WTC11 (cell line): ENCODE results near the gene BCAS1. TPM values are rescaled to one million over a fixed set of nuclear protein-coding genes. Genes with fewer than 3 reads are reported as not detected.

ENCODE experiments used
- ATAC-seq: fragments of 200-7000 bp; cut with Tn5 transposase; 2 replicates; pipeline ENCODE4 v1.10.0; 2021; ENCODE audit warnings: mild to moderate bottlenecking, moderate library complexity
- CTCF ChIA-PET: fragments of 300-600 bp; sonication (Branson Sonifier 250); formaldehyde crosslinking; loops from one replicate; lab custom pipeline; 2021; ENCODE audit warnings: antibody characterized with exemption; lab: Charles Lee
- POLR2A ChIA-PET: fragments of 350-600 bp; sonication (Branson Sonifier 250); formaldehyde crosslinking; loops from one replicate; lab custom pipeline; 2021; ENCODE audit warnings: antibody characterized with exemption; lab: Charles Lee
- DNase-seq: peaks from one replicate; pipeline ENCODE4 v3.0.0; 2021; ENCODE audit warnings: low spot score
- H3K27ac Mint-ChIP-seq: 2 replicates; pipeline ENCODE4 v1.8.0; 2021; ENCODE audit warnings: mixed read lengths
- H3K27me3 Mint-ChIP-seq: 2 replicates; pipeline ENCODE4 v1.8.0; 2021; ENCODE audit warnings: low read depth, mild to moderate bottlenecking, moderate library complexity, mixed read lengths
- H3K36me3 Mint-ChIP-seq: 2 replicates; pipeline ENCODE4 v1.8.0; 2021; ENCODE audit warnings: mixed read lengths
- H3K4me1 Mint-ChIP-seq: 2 replicates; pipeline ENCODE4 v1.8.0; 2022; ENCODE audit warnings: mixed read lengths
- H3K4me3 Mint-ChIP-seq: 2 replicates; pipeline ENCODE4 v1.8.0; 2021; ENCODE audit warnings: mild to moderate bottlenecking, moderate library complexity, mixed read lengths
- H3K9me3 Mint-ChIP-seq: 2 replicates; pipeline ENCODE4 v1.8.0; 2021; ENCODE audit warnings: mixed read lengths
- E2F4 ChIP-seq: sonication (generic); formaldehyde crosslinking; IDR thresholded peaks from 2 replicates; pipeline ENCODE4 v1.8.1; 2022; ENCODE audit warnings: low read depth, mild to moderate bottlenecking, moderate library complexity, missing genetic modification reagents, borderline replicate concordance
- E2F5 ChIP-seq: sonication (generic); formaldehyde crosslinking; IDR thresholded peaks from 2 replicates; pipeline ENCODE4 v1.8.1; 2022; ENCODE audit warnings: mild to moderate bottlenecking, moderate library complexity, missing genetic modification reagents
- EMX1 ChIP-seq: fragments of 250-450 bp; sonication (Bioruptor Pico); IDR thresholded peaks from 2 replicates; pipeline ENCODE4 v1.8.0; 2021; ENCODE audit warnings: mild to moderate bottlenecking
- FOXK1 ChIP-seq: sonication (generic); formaldehyde crosslinking; IDR thresholded peaks from 2 replicates; pipeline ENCODE4 v1.8.0; 2022; ENCODE audit warnings: mild to moderate bottlenecking, moderate library complexity, missing genetic modification reagents
- KAT7 ChIP-seq: sonication (generic); formaldehyde crosslinking; IDR thresholded peaks from 2 replicates; pipeline ENCODE4 v1.8.1; 2023; ENCODE audit warnings: missing genetic modification reagents, mild to moderate bottlenecking, borderline replicate concordance
- NFATC4 ChIP-seq: fragments of 250-450 bp; sonication (Bioruptor Pico); IDR thresholded peaks from 2 replicates; pipeline ENCODE4 v1.9.0; 2021; ENCODE audit warnings: mild to moderate bottlenecking
- NR3C1 ChIP-seq: sonication (generic); formaldehyde crosslinking; conservative IDR thresholded peaks from 2 replicates; pipeline ENCODE4 v1.8.1; 2023; ENCODE audit warnings: low read depth, mild to moderate bottlenecking, missing genetic modification reagents
- OVOL2 ChIP-seq: fragments of 250-450 bp; sonication (Bioruptor Pico); IDR thresholded peaks from 2 replicates; pipeline ENCODE4 v1.9.0; 2021; ENCODE audit warnings: mild to moderate bottlenecking, borderline replicate concordance
- PRRX2 ChIP-seq: fragments of 250-450 bp; sonication (Bioruptor Pico); IDR thresholded peaks from 2 replicates; pipeline ENCODE4 v1.8.0; 2021; ENCODE audit warnings: mild to moderate bottlenecking
- SP1 ChIP-seq: sonication (generic); formaldehyde crosslinking; conservative IDR thresholded peaks from 2 replicates; pipeline ENCODE4 v1.8.1; 2022; ENCODE audit warnings: missing genetic modification reagents
- ZBTB21 ChIP-seq: sonication (generic); formaldehyde crosslinking; IDR thresholded peaks from 2 replicates; pipeline ENCODE4 v1.8.1; 2023; ENCODE audit warnings: mild to moderate bottlenecking, missing genetic modification reagents, borderline replicate concordance
- ZNF232 ChIP-seq: sonication (generic); formaldehyde crosslinking; IDR thresholded peaks from 2 replicates; pipeline ENCODE4 v1.8.0; 2022; ENCODE audit warnings: mild to moderate bottlenecking, missing genetic modification reagents
- ZSCAN18 ChIP-seq: fragments of 250-450 bp; sonication (Bioruptor Pico); IDR thresholded peaks from 2 replicates; pipeline ENCODE4 v2.1.2; 2022; ENCODE audit warnings: mild to moderate bottlenecking, moderate library complexity
- total RNA-seq: library from RNA; stranded (reverse); gene quantifications from 3 replicates; pipeline ENCODE4 v1.2.3, GENCODE V29; 2021
- TF ChIP-seq, protein P1 (sequence below): sonication (generic); formaldehyde crosslinking; IDR thresholded peaks from 2 replicates; pipeline ENCODE4 v1.8.0; 2023; ENCODE audit warnings: missing genetic modification reagents, mild to moderate bottlenecking, borderline replicate concordance
- TF ChIP-seq, protein P2 (sequence below): sonication (generic); formaldehyde crosslinking; IDR thresholded peaks from 2 replicates; pipeline ENCODE4 v1.8.0; 2022; ENCODE audit warnings: missing genetic modification reagents

BCAS1 gene
- total RNA-seq, 1 experiment from 2014 or later, result 0.11 TPM

GRCh38 chr20:54028276-54029011 lies 42.0 kb downstream of the BCAS1 start:
- TF ChIP-seq, protein P1, sequence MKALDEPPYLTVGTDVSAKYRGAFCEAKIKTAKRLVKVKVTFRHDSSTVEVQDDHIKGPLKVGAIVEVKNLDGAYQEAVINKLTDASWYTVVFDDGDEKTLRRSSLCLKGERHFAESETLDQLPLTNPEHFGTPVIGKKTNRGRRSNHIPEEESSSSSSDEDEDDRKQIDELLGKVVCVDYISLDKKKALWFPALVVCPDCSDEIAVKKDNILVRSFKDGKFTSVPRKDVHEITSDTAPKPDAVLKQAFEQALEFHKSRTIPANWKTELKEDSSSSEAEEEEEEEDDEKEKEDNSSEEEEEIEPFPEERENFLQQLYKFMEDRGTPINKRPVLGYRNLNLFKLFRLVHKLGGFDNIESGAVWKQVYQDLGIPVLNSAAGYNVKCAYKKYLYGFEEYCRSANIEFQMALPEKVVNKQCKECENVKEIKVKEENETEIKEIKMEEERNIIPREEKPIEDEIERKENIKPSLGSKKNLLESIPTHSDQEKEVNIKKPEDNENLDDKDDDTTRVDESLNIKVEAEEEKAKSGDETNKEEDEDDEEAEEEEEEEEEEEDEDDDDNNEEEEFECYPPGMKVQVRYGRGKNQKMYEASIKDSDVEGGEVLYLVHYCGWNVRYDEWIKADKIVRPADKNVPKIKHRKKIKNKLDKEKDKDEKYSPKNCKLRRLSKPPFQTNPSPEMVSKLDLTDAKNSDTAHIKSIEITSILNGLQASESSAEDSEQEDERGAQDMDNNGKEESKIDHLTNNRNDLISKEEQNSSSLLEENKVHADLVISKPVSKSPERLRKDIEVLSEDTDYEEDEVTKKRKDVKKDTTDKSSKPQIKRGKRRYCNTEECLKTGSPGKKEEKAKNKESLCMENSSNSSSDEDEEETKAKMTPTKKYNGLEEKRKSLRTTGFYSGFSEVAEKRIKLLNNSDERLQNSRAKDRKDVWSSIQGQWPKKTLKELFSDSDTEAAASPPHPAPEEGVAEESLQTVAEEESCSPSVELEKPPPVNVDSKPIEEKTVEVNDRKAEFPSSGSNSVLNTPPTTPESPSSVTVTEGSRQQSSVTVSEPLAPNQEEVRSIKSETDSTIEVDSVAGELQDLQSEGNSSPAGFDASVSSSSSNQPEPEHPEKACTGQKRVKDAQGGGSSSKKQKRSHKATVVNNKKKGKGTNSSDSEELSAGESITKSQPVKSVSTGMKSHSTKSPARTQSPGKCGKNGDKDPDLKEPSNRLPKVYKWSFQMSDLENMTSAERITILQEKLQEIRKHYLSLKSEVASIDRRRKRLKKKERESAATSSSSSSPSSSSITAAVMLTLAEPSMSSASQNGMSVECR, result no peak
- TF ChIP-seq OVOL2 (CRISPR knock-in tag) (no peak), NFATC4 (no peak), SP1 (CRISPR knock-in tag) (no peak), ZNF232 (no peak), E2F5 (CRISPR knock-in tag) (no peak), FOXK1 (CRISPR knock-in tag) (no peak), NR3C1 (no peak), ZSCAN18 (CRISPR knock-in tag) (no peak), E2F4 (CRISPR knock-in tag) (no peak), PRRX2 (no peak), ZBTB21 (CRISPR knock-in tag) (no peak), EMX1 (CRISPR knock-in tag) (no peak), KAT7 (CRISPR knock-in tag) (no peak)
- TF ChIP-seq, protein P2, sequence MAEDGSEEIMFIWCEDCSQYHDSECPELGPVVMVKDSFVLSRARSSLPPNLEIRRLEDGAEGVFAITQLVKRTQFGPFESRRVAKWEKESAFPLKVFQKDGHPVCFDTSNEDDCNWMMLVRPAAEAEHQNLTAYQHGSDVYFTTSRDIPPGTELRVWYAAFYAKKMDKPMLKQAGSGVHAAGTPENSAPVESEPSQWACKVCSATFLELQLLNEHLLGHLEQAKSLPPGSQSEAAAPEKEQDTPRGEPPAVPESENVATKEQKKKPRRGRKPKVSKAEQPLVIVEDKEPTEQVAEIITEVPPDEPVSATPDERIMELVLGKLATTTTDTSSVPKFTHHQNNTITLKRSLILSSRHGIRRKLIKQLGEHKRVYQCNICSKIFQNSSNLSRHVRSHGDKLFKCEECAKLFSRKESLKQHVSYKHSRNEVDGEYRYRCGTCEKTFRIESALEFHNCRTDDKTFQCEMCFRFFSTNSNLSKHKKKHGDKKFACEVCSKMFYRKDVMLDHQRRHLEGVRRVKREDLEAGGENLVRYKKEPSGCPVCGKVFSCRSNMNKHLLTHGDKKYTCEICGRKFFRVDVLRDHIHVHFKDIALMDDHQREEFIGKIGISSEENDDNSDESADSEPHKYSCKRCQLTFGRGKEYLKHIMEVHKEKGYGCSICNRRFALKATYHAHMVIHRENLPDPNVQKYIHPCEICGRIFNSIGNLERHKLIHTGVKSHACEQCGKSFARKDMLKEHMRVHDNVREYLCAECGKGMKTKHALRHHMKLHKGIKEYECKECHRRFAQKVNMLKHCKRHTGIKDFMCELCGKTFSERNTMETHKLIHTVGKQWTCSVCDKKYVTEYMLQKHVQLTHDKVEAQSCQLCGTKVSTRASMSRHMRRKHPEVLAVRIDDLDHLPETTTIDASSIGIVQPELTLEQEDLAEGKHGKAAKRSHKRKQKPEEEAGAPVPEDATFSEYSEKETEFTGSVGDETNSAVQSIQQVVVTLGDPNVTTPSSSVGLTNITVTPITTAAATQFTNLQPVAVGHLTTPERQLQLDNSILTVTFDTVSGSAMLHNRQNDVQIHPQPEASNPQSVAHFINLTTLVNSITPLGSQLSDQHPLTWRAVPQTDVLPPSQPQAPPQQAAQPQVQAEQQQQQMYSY (CRISPR knock-in tag), result no peak
- Mint-ChIP-seq H3K27me3 (no peaks in the 10 kb centered on the region), H3K4me3 (no peak overlapping the region), H3K27ac (no peak overlapping the region), H3K4me1 (peaks cover 12% of the 10 kb centered on the region), H3K36me3 (no peaks in the 10 kb centered on the region), H3K9me3 (peaks cover 7% of the 10 kb centered on the region; the same call in 1 of the 2 replicates)
- ChIA-PET POLR2A (no interaction called here), CTCF (interaction anchor here (1.0 kb wide), 1 partner anchor 13 kb away, joined by 3 read pairs; no protein-coding TSS in a partner anchor)
- DNase-seq (no peak), ATAC-seq (no peak)
